HG02885 (cell line): Measurements from ENCODE around the gene OBSCN.
A peak's percentile ranks its signal among the peaks of the same experiment; 100 is the strongest.

Experiments
- ATAC-seq: cut with Tn5 transposase; IDR thresholded peaks from one replicate; pipeline ENCODE4 v1.9.1; 2021; ENCODE audit warnings: mild to moderate bottlenecking; ENCODE audit not compliant: unreplicated experiment, poor library complexity

OBSCN gene

DNA sequence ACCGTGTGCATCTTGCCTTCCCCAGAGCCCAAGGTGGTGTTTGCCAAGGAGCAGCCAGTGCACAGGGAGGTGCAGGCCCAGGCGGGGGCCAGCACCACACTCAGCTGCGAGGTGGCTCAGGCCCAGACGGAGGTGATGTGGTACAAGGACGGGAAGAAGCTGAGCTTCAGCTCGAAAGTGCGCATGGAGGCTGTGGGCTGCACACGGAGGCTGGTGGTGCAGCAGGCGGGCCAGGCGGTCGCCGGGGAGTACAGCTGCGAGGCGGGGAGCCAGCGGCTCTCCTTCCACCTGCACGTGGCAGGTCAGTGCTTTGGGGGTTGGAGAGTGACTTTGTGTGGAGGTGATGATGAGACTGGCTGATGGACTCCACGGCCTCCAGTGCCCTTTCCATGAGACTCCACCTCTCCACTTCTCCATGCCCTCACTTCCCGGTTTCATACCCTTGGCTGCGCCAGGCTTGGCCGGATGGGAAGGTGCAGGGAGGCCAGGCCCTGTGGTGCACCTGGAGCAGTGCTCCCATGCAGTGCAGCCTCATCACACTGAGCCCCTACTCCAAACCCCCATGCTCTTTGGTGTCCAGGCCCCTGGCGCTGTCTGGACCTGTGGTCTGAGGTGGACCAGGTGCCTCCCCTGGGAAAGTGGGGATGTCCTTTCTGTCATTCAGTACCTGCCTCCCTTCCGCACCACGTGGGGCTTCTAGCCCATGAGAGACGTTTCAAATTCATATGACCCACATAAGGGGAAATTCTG is 49.0 kb downstream of the OBSCN start:
- ATAC-seq = no peak

DNA sequence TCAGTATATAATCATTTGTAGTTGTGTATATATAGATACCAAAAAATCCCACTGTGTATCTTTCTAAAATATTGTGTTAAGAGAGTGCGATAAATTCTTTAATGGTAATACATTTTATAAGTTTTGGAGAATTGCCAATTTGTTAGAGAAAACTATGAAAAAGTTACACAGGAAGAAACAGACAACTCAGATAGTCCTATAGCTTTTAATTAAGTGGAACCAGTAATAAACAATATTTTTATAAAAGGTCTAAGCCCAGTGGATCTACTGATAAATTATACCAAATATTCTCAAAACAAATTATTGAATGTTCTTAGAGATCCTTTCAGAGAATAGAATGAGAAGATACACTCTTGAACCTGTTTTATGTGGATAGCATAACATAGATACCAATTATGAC is 50.6 kb downstream of the OBSCN start:
- no peak for ATAC-seq

- ATAC-seq = no peak
Measured at GRCh38 chr1:228259368-228259894, 51.6 kb downstream of the OBSCN start.

DNA sequence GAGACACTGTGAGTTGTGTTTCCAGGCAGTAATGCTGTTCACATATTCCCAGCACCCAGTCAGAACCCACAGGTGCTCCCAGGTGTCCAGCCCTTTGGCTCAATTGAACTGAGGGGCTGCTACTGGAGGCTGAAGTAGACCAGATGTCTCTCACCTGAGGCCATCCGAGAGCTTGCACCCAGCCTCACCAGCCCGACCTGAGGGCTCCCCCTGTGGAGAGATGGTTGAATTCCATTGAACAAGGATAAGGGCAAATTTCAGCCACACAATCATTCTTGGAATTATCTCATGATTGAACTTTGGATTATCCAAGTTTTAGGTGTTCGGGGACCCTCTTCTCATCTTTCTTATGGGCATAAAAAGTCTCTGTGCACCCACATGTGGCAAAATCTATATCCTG is 52.1 kb downstream of the OBSCN start:
- ATAC-seq = no peak

DNA sequence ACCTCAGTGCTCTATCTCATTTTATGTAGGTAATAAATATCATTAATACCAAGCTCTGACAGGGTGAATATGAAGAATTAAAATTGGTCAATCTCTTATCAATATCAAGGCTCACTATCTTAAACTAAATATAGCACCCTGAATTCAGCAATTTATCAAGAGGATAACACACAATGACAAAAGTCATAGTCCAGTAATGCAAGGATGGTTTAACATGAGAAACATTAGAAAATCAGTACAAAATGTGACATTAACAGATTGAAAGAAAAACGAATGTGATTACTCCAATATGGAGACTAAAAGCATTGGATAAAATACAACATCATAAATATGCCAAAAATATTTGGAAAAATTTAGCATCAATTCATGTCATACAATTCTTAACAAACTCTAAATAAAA is 53.9 kb downstream of the OBSCN start:
- ATAC-seq = no peak

DNA sequence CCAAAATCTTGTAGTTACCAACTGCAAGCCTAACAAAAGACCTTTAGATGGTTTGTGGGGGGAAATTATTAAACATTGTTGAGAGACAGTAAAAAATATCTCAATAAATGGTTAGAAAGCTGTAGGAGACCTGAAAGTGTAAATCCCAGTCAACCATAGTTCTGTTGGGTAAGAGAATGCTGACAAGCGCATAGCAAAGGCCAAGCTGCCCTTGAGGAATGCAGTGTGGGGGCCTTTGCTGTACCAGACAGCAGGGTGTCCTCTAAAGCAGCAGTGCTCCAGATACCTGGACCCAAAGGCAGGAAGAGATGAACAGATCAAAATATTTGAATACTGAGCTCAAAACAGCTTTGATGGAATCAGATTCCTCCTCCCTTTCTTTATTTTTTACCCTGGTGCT is 54.6 kb downstream of the OBSCN start:
- no peak for ATAC-seq

DNA sequence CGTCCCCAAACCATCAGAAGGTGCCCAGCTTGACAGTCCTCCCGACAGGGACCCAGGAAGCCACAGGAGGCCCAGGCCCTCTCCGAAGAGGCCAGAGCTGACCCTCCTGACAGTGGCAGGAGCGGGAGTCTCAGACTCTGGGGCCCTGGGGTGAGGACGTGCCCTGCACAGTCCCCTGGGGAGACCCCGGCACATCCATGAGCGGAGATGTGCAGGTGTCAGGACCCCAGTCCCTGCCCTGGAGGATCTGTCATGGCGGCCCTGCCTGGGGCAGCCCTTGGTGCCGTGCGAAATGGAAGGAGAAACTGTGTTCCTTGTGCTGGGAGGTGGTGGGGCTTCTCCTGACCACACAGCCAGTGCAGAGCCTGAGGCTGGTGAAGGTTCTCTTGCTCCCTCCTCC is 55.8 kb downstream of the OBSCN start:
- ATAC-seq = no peak

DNA sequence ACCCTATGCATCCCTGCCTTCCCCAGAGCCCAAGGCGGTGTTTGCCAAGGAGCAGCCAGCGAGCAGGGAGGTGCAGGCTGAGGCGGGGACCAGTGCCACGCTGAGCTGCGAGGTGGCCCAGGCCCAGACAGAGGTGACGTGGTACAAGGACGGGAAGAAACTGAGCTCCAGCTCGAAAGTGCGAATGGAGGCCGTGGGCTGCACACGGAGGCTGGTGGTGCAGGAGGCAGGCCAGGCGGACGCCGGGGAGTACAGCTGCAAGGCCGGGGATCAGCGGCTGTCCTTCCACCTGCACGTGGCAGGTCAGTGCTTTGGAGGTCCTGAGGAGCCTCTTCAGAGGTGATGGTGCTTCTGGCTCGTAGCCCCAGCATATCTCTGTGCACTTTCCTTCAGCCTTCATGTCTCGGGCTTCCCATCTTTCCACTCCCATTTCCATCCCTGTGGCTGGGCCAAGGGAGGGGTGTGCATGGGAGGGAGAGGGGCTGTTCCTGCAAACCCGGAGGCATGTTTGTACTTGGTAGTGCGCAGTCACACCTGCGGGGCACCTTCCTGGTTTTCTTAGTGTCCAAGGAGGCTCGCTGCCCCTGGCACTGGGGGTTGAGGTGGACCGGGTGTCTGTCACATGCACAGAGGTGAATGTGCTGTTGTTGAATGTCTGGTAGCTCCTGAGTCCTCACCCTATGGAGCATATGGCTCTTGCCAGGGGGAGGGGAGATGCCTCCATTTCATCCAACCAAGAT is 56.4 kb downstream of the OBSCN start:
- no peak for ATAC-seq

DNA sequence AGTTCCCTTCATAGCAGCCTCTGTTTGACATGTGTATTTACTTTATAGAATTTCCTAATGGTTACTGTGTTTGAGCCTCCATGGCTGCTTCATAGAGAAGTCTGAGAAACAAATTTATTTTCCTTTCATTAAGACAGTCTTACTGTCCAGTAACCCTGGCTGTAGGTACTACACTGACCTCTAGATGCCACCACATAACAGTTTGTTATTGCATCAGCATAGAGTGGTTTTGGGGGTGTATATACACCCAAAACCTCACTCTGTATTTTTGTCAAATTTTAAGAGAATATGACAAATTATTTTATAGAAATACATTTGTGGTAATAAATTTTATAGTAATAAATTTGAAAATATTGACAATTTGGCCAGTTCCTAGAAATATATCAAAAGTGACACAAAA is 57.3 kb downstream of the OBSCN start:
- no peak for ATAC-seq

DNA sequence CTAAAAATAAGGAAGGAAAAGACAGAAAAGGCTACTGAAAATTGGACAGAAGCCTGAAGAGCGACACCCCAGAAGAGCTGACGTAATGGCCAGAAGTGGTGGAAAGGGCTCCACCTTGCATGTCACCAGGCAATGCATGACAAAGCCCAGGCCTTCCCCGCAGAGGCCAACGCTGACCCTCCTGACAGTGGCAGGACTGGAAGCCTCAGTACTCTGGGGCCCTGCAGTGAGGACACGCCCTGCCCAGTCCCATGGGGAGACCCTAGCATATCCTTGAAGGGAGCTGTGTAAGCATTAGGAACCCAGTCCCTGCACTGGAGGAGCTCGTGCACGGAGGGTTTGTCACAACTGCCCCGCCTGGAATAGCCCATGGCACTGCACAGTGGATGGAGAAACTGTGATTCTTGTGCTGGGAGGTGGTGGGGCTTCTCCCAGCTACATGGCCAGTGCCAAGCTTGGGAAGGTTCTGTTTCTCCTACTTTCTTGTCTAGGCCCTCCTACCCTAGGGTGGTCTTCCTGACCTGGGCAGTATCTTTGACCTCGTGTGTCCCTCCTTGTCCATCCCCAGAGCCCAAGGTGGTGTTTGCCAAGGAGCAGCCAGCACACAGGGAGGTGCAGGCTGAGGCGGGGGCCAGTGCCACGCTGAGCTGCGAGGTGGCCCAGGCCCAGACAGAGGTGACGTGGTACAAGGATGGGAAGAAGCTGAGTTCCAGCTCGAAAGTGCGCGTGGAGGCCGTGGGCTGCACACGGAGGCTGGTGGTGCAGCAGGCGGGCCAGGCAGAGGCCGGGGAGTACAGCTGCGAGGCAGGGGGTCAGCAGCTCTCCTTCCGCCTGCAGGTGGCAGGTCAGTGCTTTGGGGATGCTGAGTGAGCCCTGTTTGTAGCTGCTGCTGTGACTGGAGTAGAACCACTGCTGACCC is 60.4 kb downstream of the OBSCN start:
- ATAC-seq = no peak

GRCh38 chr1:228268881-228269265 is 61.0 kb downstream of the OBSCN start:
- ATAC-seq = no peak

DNA sequence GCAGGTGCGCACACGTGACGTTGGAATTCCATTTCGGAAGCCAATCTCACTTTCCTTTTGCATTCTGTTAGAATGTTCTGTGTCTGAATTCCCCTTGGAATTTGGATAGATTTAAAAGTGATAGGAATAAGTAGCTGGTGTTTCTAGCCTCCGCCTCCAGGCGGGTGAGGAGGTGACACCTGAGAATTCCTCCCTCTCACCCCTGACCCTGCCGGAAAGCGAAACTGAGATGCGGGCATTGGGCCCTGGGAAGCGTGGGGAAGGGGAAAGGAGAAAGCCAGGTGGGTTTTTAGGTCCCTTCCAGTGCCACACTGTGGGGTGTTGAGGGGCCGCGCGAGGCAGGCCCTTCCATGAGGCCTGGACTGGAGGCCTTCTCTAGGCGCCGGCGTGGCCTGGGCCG is 61.6 kb downstream of the OBSCN start:
- ATAC-seq = peak; percentile 61

DNA sequence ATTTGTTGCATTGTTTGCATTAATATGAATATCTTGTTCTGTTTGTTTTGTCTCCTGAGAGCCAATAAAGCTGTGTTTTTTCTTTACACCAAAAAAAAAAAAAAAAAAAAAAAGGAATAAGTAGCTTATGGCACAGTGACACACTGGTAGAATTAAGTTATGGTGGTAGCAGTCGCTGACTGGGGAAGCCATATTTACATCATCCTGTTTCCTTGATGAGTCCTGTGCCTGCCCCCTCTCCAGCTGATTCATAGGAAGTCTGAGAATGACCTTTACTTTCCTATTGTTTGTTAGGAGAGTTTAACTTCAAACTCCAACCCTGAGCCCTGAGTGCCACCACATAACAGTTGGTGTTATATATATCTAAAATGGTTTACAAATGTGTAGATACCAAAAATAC is 62.2 kb downstream of the OBSCN start:
- ATAC-seq = no peak

DNA sequence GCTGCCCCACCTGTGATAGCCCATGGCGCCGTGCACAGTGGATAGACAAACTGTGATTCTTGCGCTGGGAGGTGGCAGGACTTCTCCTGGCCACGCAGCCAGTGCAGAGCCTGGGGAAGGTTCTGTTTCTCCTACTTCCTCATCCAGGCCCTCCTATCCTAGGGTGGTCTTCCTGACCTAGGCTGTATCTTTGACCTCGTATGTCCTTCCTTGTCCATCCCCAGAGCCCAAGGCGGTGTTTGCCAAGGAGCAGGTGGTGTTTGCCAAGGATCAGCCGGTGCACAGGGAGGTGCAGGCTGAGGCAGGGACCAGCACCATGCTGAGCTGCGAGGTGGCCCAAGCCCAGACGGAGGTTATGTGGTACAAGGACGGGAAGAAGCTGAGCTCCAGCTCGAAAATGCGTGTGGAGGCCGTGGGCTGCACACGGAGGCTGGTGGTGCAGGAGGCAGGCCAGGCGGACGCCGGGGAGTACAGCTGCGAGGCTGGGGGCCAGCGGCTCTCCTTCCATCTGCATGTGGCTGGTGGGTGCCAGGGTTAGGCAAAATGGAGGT is 63.9 kb downstream of the OBSCN start:
- no peak for ATAC-seq

DNA sequence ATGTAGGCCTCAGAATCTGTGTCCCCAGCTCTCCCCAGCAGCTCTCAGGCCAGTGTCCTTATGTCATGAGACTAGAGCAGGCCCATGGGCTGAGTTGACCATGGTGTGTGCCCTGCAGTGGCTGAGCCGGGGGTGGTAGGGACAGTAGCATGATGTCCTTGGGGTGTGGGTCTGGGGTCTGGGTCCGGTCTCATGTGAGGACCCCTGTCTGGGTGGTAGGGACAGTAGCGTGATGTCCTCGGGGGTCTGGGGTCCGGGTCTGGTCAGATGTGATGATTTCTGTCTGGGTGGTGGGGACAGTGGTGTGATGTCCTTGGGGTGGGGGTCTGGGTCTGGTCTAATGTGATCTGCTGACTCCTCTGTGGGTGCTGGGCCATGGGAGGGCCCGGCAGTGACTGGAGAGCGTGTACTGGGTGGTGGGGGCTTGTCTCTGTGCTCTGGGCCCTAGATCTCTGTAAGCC is 64.5 kb downstream of the OBSCN start:
- no peak for ATAC-seq

DNA sequence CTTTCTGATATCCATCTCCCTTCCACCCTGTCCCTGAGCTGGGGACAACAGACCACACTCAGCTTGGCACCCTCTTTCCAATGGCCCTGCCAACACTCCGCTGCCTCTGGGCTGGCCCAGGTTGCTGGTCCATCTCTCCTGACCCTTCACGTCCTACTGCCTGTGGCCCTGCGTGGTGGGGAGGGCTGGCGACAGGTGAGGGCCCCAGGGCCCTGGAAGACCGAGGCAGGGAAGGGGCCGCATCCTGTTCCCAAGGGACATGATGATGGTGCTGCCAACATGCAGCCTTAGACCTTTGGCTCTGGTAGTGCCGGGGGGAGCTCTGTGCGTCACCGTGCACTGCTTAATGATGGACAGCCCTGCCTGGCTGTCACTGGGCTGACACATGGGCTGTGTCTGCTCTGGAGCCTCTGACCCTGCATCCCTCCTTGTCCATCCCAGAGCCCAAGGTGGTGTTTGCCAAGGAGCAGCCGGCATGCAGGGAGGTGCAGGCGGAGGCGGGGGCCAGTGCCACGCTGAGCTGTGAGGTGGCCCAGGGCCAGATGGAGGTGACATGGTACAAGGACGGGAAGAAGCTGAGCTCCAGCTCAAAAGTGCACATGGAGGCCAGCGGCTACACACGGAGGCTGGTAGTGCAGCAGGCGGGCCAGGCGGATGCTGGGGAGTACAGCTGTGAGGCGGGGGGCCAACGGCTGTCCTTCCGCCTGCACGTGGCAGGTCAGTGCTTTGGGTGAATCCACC is 65.2 kb downstream of the OBSCN start:
- ATAC-seq = no peak

DNA sequence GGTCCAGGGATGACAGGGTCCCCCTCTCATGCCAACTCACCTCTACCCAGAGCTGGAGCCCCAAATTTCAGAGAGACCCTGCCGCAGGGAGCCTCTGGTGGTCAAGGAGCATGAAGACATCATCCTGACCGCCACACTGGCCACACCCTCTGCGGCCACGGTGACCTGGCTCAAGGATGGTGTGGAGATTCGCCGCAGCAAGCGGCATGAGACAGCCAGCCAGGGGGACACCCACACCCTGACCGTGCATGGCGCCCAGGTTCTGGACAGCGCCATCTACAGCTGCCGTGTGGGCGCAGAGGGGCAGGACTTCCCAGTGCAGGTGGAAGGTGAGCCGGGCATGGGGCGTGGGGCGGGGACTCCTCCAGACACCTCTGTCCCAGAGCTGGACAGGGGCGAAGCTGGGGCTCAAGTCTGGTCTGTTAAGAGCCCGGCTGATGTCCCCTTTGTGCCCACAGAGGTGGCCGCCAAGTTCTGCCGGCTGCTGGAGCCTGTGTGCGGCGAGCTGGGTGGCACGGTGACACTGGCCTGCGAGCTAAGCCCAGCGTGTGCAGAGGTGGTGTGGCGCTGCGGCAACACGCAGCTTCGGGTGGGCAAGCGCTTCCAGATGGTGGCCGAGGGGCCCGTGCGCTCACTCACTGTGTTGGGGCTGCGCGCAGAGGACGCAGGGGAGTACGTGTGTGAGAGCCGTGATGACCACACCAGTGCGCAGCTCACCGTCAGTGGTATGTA is 66.0 kb downstream of the OBSCN start:
- ATAC-seq = no peak

DNA sequence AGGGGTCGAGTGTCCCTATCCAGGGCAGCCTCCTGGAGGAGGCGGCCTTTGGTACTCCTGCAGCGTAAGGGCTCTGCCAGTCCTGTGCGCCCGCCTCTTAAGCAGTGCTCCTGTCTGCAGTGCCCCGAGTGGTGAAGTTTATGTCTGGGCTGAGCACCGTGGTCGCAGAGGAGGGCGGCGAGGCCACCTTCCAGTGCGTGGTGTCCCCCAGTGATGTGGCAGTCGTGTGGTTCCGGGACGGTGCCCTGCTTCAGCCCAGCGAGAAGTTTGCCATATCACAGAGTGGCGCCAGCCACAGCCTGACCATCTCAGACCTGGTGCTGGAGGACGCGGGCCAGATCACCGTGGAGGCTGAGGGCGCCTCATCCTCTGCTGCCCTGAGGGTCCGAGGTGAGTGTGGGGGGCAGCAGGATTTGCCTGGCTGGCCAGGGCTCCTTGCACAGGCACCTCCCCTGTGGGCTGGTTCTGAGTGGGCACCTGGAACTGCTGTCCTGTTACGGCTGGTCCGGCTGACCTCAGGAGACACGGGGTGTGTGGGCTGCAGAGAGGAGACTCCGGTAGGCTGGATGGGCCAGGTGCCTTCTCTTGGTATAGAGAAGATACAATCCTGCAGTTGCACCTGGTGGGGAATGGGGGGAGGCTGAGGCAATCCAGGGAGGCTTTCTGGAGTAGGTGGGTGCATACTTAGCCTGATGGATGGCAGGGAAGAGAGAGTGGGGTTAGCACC is 66.8 kb downstream of the OBSCN start:
- no peak for ATAC-seq

GRCh38 chr1:228275179-228275429 is 67.3 kb downstream of the OBSCN start:
- no peak for ATAC-seq
